ENCODE data around the gene HES7.
A peak's percentile ranks its signal among the peaks of the same experiment; 100 is the strongest.
"Not testable (repeated sequence)": the region's sequence is repeated elsewhere in the genome, so short reads cannot be mapped to it uniquely, and the experiment has no call there.

The HES7 gene

GRCh38 chr17:8080208-8080798, 43.6 kb downstream of the HES7 start:
- H3K4me3 ChIP-seq (ENCODE audit: low read depth, low read length) = no peak overlapping the region
- DNase-seq (ENCODE audit: low read depth) = no peak

GRCh38 chr17:8079291-8080207, 44.4 kb downstream of the HES7 start:
- no peak overlapping the region for H3K4me3 ChIP-seq (ENCODE audit: low read depth, low read length)
- TF ChIP-seq MAX (IDR thresholded peaks at IDR 0.05; ENCODE audit: low read depth, low read length) (no peak), POLR2A (IDR thresholded peaks at IDR 0.05; ENCODE audit: extremely low read depth, insufficient read length) (no peak), CTCF (IDR thresholded peaks at IDR 0.05; ENCODE audit: low read depth, low read length) (peak; percentile 65), MYC (IDR thresholded peaks at IDR 0.05; ENCODE audit: low read depth, low read length) (no peak)
- DNase-seq (ENCODE audit: low read depth) = peak; percentile 65

More at GRCh38 chr17:8080208-8080798, 43.6 kb downstream of the HES7 start:
- TF ChIP-seq MYC (IDR thresholded peaks at IDR 0.05; ENCODE audit: low read depth, low read length) = no peak

- not testable (repeated sequence) for DNase-seq (ENCODE audit: low read depth)
These were observed 46.0 kb downstream of the HES7 start for GRCh38 chr17:8077939-8078338.

GRCh38 chr17:8076502-8077266, 47.2 kb downstream of the HES7 start:
- H3K4me3 ChIP-seq (ENCODE audit: low read depth, low read length) = no peak overlapping the region
- TF ChIP-seq MAX (IDR thresholded peaks at IDR 0.05; ENCODE audit: low read depth, low read length) = no peak
- no peak for TF ChIP-seq POLR2A (IDR thresholded peaks at IDR 0.05; ENCODE audit: extremely low read depth, insufficient read length)
- TF ChIP-seq MYC (IDR thresholded peaks at IDR 0.05; ENCODE audit: low read depth, low read length) = no peak
- no peak for TF ChIP-seq CTCF (IDR thresholded peaks at IDR 0.05; ENCODE audit: low read depth, low read length)
- DNase-seq (ENCODE audit: low read depth) = no peak

More at GRCh38 chr17:8077939-8078338, 46.0 kb downstream of the HES7 start:
- H3K4me3 ChIP-seq (ENCODE audit: low read depth, low read length) = not testable (repeated sequence)

GRCh38 chr17:8075574-8076342, 48.1 kb downstream of the HES7 start:
- DNase-seq (ENCODE audit: low read depth) = no peak
- no peak for TF ChIP-seq MYC (IDR thresholded peaks at IDR 0.05; ENCODE audit: low read depth, low read length)
- no peak for TF ChIP-seq CTCF (IDR thresholded peaks at IDR 0.05; ENCODE audit: low read depth, low read length)
- no peak for TF ChIP-seq MAX (IDR thresholded peaks at IDR 0.05; ENCODE audit: low read depth, low read length)
- no peak for TF ChIP-seq POLR2A (IDR thresholded peaks at IDR 0.05; ENCODE audit: extremely low read depth, insufficient read length)
- H3K4me3 ChIP-seq (ENCODE audit: low read depth, low read length) = no peak overlapping the region

- no peak overlapping the region for H3K4me3 ChIP-seq (ENCODE audit: low read depth, low read length)
- TF ChIP-seq MAX (IDR thresholded peaks at IDR 0.05; ENCODE audit: low read depth, low read length) (no peak), MYC (IDR thresholded peaks at IDR 0.05; ENCODE audit: low read depth, low read length) (no peak), CTCF (IDR thresholded peaks at IDR 0.05; ENCODE audit: low read depth, low read length) (no peak), POLR2A (IDR thresholded peaks at IDR 0.05; ENCODE audit: extremely low read depth, insufficient read length) (no peak)
- DNase-seq (ENCODE audit: low read depth) = no peak
These were observed 48.8 kb downstream of the HES7 start for GRCh38 chr17:8075081-8075480.
